MM.1S (cell line): ENCODE measurements around the gene R3HDM4.

ENCODE experiments used
- CTCF ChIP-seq: fragments of 300-600 bp; sonication (generic); IDR thresholded peaks from 2 replicates; pipeline ENCODE4 v1.5.1; 2016; ENCODE audit warnings: antibody characterized with exemption, low read length, mixed read lengths
- EZH2 ChIP-seq: fragments of 300-600 bp; sonication (generic); optimal IDR thresholded peaks from 2 replicates; pipeline ENCODE3; 2017; ENCODE audit warnings: low read depth, mild to moderate bottlenecking, antibody characterized with exemption, low read length, mixed read lengths
- EZH2phosphoT487 ChIP-seq: fragments of 300-600 bp; sonication (generic); IDR thresholded peaks from 2 replicates; pipeline ENCODE4 v1.6.1; 2018; ENCODE audit warnings: antibody characterized with exemption, low read length

- TF ChIP-seq CTCF (no peak), EZH2 (no peak), EZH2phosphoT487 (no peak)
Observed at GRCh38 chr19:955803-956765, 43.1 kb upstream of the R3HDM4 start.
